NT2/D1 (cell line): ENCODE results near the gene MALSU1.

Experiments used
- DNase-seq: peaks from one replicate; pipeline ENCODE4 v3.0.0-alpha.2; 2011; ENCODE audit warnings: low read depth, low spot score
- H3K27me3 ChIP-seq: 2 replicates; pipeline ENCODE4 v1.6.0; 2011; ENCODE audit warnings: mild to moderate bottlenecking; ENCODE audit not compliant: insufficient read length, insufficient read depth
- H3K36me3 ChIP-seq: 2 replicates; pipeline ENCODE4 v1.6.1; 2011; ENCODE audit warnings: mild to moderate bottlenecking, low read length, mixed read lengths; ENCODE audit not compliant: insufficient read depth, insufficient read length
- H3K4me1 ChIP-seq: 2 replicates; pipeline ENCODE4 v1.5.1; 2011; ENCODE audit not compliant: insufficient read depth, insufficient read length
- H3K4me3 ChIP-seq: 2 replicates; pipeline ENCODE4 v1.5.1; 2011; ENCODE audit warnings: low read depth; ENCODE audit not compliant: insufficient read length
- H3K9ac ChIP-seq: 2 replicates; pipeline ENCODE4 v1.6.0; 2011; ENCODE audit warnings: low read depth; ENCODE audit not compliant: insufficient read length
- H3K9me3 ChIP-seq: 2 replicates; pipeline ENCODE4 v1.5.1; 2011; ENCODE audit warnings: mild to moderate bottlenecking, low read length; ENCODE audit not compliant: insufficient read depth
- SUZ12 ChIP-seq: IDR thresholded peaks from 2 replicates; pipeline ENCODE4 v1.6.1; 2011; ENCODE audit not compliant: insufficient read length, insufficient read depth; ENCODE audit errors: extremely low read depth
- YY1 ChIP-seq: IDR thresholded peaks from 2 replicates; pipeline ENCODE4 v1.6.1; 2011; ENCODE audit not compliant: insufficient read length, insufficient read depth
- ZNF274 ChIP-seq: IDR thresholded peaks from 2 replicates; pipeline ENCODE4 v1.6.1; 2011; ENCODE audit warnings: mild to moderate bottlenecking, low read depth, low read length

Gene MALSU1

DNA sequence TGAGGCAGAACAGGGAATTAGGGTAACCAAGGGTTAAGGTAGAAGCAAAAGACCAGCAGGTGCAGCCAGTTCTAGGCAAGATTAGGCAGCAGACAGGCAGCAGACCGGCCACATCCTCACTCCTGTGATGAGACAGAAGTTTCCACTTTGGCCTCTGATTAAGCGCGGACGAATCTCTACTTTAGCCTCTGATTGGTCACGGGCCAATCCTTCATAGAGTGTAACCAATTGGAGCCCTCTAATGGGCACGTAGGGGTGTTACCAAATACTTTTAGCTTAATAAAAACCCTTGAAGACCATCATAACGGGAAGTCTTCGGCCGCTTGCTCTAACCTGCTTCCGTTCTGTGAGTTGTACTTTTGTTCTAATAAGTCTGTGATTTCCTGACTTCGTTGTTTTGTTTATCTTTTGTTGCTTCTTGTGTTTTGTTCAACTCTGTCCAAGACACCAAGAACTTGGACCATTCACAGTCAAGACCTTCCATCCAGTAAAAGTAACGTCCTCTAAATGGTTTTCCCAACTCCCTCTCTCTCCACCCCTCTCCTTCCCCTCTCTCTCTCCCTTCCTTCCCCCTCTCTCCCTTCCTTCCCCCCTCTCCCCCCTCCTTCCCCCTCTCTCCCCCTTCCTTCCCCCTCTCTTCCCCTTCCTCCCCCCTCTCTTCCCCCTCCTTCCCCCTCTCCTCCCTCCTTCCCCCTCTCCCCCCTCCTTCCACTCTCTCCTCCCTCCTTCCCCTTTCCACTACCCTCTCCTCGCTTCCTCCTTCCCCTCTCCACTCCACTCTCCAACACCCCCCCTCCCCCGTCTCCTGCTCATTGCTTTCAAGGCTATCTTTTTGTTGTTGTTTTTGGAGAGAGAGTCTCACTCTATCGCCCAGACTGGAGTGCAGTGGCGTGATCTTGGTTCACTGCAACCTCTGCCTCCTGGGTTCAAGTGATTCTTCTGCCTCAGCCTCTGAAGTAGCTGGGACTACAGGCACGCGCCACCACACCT is 13.2 kb upstream of the MALSU1 start:
- no peaks in the 10 kb centered on the region for H3K27me3 ChIP-seq
- peaks cover 2% of the 10 kb centered on the region for H3K4me1 ChIP-seq
- DNase-seq = no peak
- H3K4me3 ChIP-seq = no peak overlapping the region
- H3K9me3 ChIP-seq = no peaks in the 10 kb centered on the region
- H3K9ac ChIP-seq = no peak overlapping the region
- no peak for TF ChIP-seq ZNF274
- H3K36me3 ChIP-seq = no peaks in the 10 kb centered on the region

DNA sequence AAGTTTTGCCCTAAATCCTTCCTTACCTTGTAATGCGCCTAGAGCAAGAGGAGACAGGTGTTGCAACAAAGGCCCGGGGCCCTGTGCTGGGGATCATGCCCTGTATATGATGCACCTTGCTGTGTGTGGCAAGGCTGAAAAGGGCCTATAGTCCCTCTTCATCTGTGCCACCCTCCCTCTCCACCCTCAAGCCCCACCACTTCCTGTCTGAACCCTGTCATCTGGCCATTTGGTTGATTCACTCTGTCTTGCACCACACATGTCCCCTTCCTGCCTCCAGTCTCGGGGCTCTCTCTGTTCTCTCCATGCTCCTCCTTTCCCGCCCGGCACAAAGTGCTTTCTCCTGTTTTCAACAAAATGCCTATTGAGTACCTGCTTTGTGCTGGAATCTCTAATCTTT is 11.5 kb upstream of the MALSU1 start:
- H3K9me3 ChIP-seq = no peaks in the 10 kb centered on the region
- H3K36me3 ChIP-seq = no peaks in the 10 kb centered on the region
- no peak overlapping the region for H3K9ac ChIP-seq
- no peak for TF ChIP-seq YY1
- no peaks in the 10 kb centered on the region for H3K27me3 ChIP-seq
- H3K4me3 ChIP-seq = no peak overlapping the region
- DNase-seq = no peak
- peaks cover 2% of the 10 kb centered on the region for H3K4me1 ChIP-seq

DNA sequence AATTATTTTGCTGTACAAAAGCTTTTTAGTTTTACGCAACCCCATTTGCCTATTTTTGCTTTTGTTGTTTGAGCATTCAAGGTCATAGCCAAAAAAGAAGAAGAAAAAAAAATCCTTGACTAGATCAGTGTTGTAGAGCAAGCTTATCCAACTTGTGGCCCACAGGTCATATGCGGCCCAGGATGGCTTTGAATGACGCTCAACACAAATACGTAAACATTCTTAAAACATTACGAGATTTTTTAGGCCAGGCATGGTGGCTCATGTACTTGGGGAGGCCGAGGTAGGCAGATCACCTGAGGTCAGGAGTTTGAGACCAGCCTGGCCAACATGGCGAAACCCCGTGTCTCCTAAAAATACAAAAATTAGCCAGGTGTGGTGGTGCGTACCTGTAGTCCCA is 8.1 kb upstream of the MALSU1 start:
- no peaks in the 10 kb centered on the region for H3K27me3 ChIP-seq
- H3K9ac ChIP-seq = no peak overlapping the region
- H3K36me3 ChIP-seq = no peaks in the 10 kb centered on the region
- peaks cover 5% of the 10 kb centered on the region for H3K4me1 ChIP-seq
- H3K4me3 ChIP-seq = no peak overlapping the region
- no peak for DNase-seq
- H3K9me3 ChIP-seq = no peaks in the 10 kb centered on the region
- no peak for TF ChIP-seq YY1
- no peak for TF ChIP-seq SUZ12
- no peak for TF ChIP-seq ZNF274

DNA sequence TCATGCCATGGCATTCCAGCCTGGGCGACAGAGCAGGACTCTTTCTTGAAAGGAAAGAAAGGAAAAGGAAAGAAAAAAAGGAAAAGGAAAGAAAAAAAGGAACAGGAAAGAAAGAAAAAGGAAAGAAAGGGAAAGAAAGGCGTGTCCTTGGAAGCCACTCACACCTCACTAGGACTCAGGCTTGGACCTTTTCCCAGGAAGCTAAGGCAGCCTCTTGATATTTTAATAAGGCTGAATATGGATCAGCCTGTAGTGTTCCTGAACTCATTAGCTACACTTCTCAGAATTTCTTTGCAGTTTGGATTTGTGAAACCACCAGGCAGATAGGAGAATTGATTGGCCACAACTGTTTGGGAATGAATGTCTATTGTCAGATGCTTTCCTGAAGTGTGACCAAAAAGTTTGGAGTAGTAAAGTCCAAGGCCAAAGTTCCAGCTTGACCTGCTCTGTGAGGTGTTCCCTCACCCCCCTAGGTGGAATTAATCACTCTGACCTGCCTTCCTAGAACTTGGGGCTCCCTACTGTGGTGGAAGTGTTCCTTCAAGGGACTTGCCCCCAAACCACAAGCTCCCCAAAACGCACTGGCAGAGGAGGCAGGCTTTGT is 7.1 kb upstream of the MALSU1 start:
- Histone ChIP-seq H3K4me1 (peaks cover 5% of the 10 kb centered on the region), H3K9ac (no peak overlapping the region)

DNA sequence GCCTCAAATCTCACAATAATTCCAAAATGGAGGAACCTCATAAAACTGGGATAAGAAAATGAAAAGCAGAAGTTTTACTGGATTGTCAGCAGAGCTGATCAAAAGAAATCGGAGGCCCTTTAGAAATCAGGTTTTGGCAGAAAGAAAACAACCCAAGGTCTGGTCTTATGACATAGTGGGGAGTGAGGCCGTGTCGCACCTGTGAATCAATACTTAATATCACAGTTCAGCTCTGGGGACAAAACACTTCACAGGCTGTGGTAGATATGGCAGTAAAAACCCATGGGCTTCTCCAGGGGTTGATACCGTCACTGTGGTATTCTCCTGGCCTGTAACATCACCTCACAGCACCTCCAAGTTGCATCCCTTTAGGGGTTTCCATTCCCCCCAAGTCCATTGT is 6.5 kb upstream of the MALSU1 start:
- TF ChIP-seq SUZ12 = no peak
- no peak for TF ChIP-seq ZNF274
- TF ChIP-seq YY1 = no peak
- no peak overlapping the region for H3K4me3 ChIP-seq
- DNase-seq = no peak
- peaks cover 3% of the 10 kb centered on the region for H3K4me1 ChIP-seq
- no peaks in the 10 kb centered on the region for H3K27me3 ChIP-seq
- no peaks in the 10 kb centered on the region for H3K9me3 ChIP-seq
- no peak overlapping the region for H3K9ac ChIP-seq
- no peaks in the 10 kb centered on the region for H3K36me3 ChIP-seq

More for the DNA sequence above, 7.1 kb upstream of the MALSU1 start:
- TF ChIP-seq YY1 (no peak), ZNF274 (no peak), SUZ12 (no peak)
- H3K4me3 ChIP-seq = no peak overlapping the region
- H3K27me3 ChIP-seq = no peaks in the 10 kb centered on the region
- H3K36me3 ChIP-seq = no peaks in the 10 kb centered on the region
- DNase-seq = no peak
- no peaks in the 10 kb centered on the region for H3K9me3 ChIP-seq

DNA sequence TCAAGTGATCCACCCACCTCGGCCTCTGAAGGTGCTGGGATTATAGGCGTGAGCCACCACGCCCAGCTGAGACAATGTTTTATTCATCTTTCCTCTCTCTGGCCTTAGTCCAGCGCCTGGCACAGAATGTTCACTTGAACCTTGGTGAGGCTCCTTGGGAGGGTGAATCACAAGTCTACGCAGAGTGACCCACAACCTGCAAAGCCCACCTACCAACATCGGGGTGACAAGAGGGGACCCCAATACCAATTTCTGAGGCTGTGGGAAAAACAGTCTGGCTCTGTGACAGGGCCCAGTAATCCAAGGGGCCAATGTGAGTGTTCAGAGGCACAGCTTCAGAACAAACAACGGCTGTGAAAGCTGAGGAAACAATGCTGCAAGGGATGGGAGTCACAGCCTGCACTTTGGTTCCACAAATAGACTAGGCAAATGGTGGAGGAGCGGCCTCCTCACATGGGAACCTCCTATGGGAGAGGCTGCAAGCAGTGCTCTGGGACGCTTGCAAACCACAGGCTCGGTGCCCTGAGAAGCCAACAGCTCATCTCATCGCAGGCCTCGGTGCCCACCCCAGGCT is 5.6 kb upstream of the MALSU1 start:
- DNase-seq = no peak
- no peak overlapping the region for H3K4me3 ChIP-seq
- peaks cover 3% of the 10 kb centered on the region for H3K4me1 ChIP-seq
- H3K36me3 ChIP-seq = no peaks in the 10 kb centered on the region
- no peaks in the 10 kb centered on the region for H3K27me3 ChIP-seq
- no peak overlapping the region for H3K9ac ChIP-seq
- H3K9me3 ChIP-seq = no peaks in the 10 kb centered on the region
- TF ChIP-seq YY1 (no peak), ZNF274 (no peak), SUZ12 (no peak)
